SU-DHL-6 (cell line): ENCODE results near the gene WDR82.

Experiments used
- CTCF ChIP-seq: fragments of 200-600 bp; sonication (generic); IDR thresholded peaks from one replicate; pipeline ENCODE4 v1.5.1; 2017; ENCODE audit warnings: antibody characterized with exemption, mild to moderate bottlenecking, low read length, moderate library complexity; ENCODE audit not compliant: insufficient read depth, poor library complexity, severe bottlenecking
- EZH2phosphoT487 ChIP-seq: fragments of 200-600 bp; sonication (generic), shearing (Covaris generic); conservative IDR thresholded peaks from 2 replicates; pipeline ENCODE4 v1.6.1; 2018; ENCODE audit warnings: mild to moderate bottlenecking, antibody characterized with exemption, low read length, moderate library complexity, mixed read lengths

GRCh38 chr3:52228751-52229291 is 49.6 kb downstream of the WDR82 start:
- TF ChIP-seq CTCF (no peak), EZH2phosphoT487 (no peak)
